IMR-90 (cell line): Measurements from ENCODE around the gene LSG1.

Source experiments
- BHLHE40 ChIP-seq: fragments of 150-350 bp; IDR thresholded peaks from 2 replicates; pipeline ENCODE4 v1.6.1; 2016; ENCODE audit warnings: mild to moderate bottlenecking, low read depth, low read length
- CEBPB ChIP-seq: IDR thresholded peaks from 2 replicates; pipeline ENCODE4 v1.6.1; 2012; ENCODE audit warnings: low read depth, low read length, improper control_type of control experiment
- CHD1 ChIP-seq: IDR thresholded peaks from 2 replicates; pipeline ENCODE4 v1.6.1; 2012; ENCODE audit warnings: low read depth, low read length, improper control_type of control experiment
- MXI1 ChIP-seq: IDR thresholded peaks from 2 replicates; pipeline ENCODE4 v1.6.1; 2012; ENCODE audit warnings: low read depth, mild to moderate bottlenecking, low read length, moderate library complexity, borderline replicate concordance
- POLR2A ChIP-seq: IDR thresholded peaks from 2 replicates; pipeline ENCODE4 v1.6.1; 2012; ENCODE audit warnings: mild to moderate bottlenecking, low read depth, low read length
- RFX5 ChIP-seq: IDR thresholded peaks from 2 replicates; pipeline ENCODE4 v1.8.0; 2012; ENCODE audit warnings: low read depth, mild to moderate bottlenecking, low read length, moderate library complexity
- SMC3 ChIP-seq: fragments of 150-350 bp; IDR thresholded peaks from 2 replicates; pipeline ENCODE4 v1.6.1; 2016; ENCODE audit warnings: low read depth, mild to moderate bottlenecking, antibody characterized with exemption, low read length, moderate library complexity
- TF ChIP-seq, protein P1 (sequence below): conservative IDR thresholded peaks from 2 replicates; pipeline ENCODE4 v1.5.1; 2012; ENCODE audit warnings: mild to moderate bottlenecking, low read depth, low read length, improper control_type of control experiment
- TF ChIP-seq, protein P2 (sequence below): fragments of 150-350 bp; IDR thresholded peaks from 2 replicates; pipeline ENCODE4 v1.6.1; 2017; ENCODE audit warnings: mild to moderate bottlenecking, antibody characterized with exemption, low read length, low read depth

GRCh38 chr3:194642769-194643168 lies 29.2 kb downstream of the LSG1 start:
- no peak for TF ChIP-seq CHD1
- no peak for TF ChIP-seq BHLHE40
- TF ChIP-seq, protein P1, sequence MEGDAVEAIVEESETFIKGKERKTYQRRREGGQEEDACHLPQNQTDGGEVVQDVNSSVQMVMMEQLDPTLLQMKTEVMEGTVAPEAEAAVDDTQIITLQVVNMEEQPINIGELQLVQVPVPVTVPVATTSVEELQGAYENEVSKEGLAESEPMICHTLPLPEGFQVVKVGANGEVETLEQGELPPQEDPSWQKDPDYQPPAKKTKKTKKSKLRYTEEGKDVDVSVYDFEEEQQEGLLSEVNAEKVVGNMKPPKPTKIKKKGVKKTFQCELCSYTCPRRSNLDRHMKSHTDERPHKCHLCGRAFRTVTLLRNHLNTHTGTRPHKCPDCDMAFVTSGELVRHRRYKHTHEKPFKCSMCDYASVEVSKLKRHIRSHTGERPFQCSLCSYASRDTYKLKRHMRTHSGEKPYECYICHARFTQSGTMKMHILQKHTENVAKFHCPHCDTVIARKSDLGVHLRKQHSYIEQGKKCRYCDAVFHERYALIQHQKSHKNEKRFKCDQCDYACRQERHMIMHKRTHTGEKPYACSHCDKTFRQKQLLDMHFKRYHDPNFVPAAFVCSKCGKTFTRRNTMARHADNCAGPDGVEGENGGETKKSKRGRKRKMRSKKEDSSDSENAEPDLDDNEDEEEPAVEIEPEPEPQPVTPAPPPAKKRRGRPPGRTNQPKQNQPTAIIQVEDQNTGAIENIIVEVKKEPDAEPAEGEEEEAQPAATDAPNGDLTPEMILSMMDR: no peak
- no peak for TF ChIP-seq CEBPB
- no peak for TF ChIP-seq RFX5
- TF ChIP-seq, protein P2, sequence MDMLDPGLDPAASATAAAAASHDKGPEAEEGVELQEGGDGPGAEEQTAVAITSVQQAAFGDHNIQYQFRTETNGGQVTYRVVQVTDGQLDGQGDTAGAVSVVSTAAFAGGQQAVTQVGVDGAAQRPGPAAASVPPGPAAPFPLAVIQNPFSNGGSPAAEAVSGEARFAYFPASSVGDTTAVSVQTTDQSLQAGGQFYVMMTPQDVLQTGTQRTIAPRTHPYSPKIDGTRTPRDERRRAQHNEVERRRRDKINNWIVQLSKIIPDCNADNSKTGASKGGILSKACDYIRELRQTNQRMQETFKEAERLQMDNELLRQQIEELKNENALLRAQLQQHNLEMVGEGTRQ: no peak
- TF ChIP-seq MXI1: no peak
- no peak for TF ChIP-seq POLR2A
- TF ChIP-seq SMC3: no peak
